IMR-90 (cell line): Measurements from ENCODE around the gene GNG7. TPM values are rescaled to one million over a fixed set of nuclear protein-coding genes. Genes with fewer than 3 reads are reported as not detected.

Experiments used
- ATAC-seq: fragments of 200-7000 bp; cut with Tn5 transposase; 2 replicates; pipeline ENCODE4 v1.9.1; 2020; ENCODE audit warnings: low read depth, mild to moderate bottlenecking, moderate library complexity
- BruUV-seq: library from RNA; stranded (reverse); fragments of 400-500 nt; replicated peaks from 2 replicates; lab custom pipeline; 2021; lab: Mats Ljungman, UMichigan
- CTCF ChIA-PET: fragments of 300-600 bp; formaldehyde crosslinking; extraction: SDS; loops from one replicate; lab custom pipeline; 2021; ENCODE audit warnings: antibody characterized with exemption; lab: Yijun Ruan, JAX
- POLR2A ChIA-PET: fragments of 300-600 bp; sonication (Branson Sonifier 250); formaldehyde crosslinking; loops from one replicate; lab custom pipeline; 2022; ENCODE audit warnings: antibody characterized with exemption; ENCODE audit not compliant: unreplicated experiment; lab: Charles Lee
- DNase-seq: peaks from one replicate; pipeline ENCODE4 v3.0.0; 2013
- H2AFZ ChIP-seq: replicated peaks from 2 replicates; pipeline ENCODE3; 2013; ENCODE audit warnings: low read length, mild to moderate bottlenecking; ENCODE audit not compliant: poor library complexity
- H2AK5ac ChIP-seq: 2 replicates; pipeline ENCODE4 v1.6.1; 2013; ENCODE audit warnings: low read depth, low read length, inconsistent platforms
- H2AK9ac ChIP-seq: replicated peaks from 2 replicates; pipeline ENCODE3; 2013; ENCODE audit warnings: mild to moderate bottlenecking, low read depth, low read length, moderate library complexity; ENCODE audit not compliant: poor library complexity
- H2BK120ac ChIP-seq: 2 replicates; pipeline ENCODE4 v1.6.1; 2013; ENCODE audit warnings: low read depth, low read length, inconsistent platforms
- H2BK15ac ChIP-seq: 3 replicates; pipeline ENCODE4 v1.6.1; 2013; ENCODE audit warnings: low read depth, low read length, inconsistent platforms
- H2BK20ac ChIP-seq: 2 replicates; pipeline ENCODE4 v1.6.1; 2013; ENCODE audit warnings: low read depth, mild to moderate bottlenecking, inconsistent platforms, low read length, moderate library complexity
- H2BK5ac ChIP-seq: 2 replicates; pipeline ENCODE4 v1.6.1; 2013; ENCODE audit warnings: mild to moderate bottlenecking, low read depth, low read length, inconsistent platforms; ENCODE audit not compliant: poor library complexity, severe bottlenecking
- H3K14ac ChIP-seq: replicated peaks from 2 replicates; pipeline ENCODE4 v1.6.1; 2013; ENCODE audit warnings: low read depth, low read length, inconsistent platforms
- H3K18ac ChIP-seq: 2 replicates; pipeline ENCODE4 v1.6.1; 2013; ENCODE audit warnings: low read depth, low read length, control low read depth
- H3K23ac ChIP-seq: 2 replicates; pipeline ENCODE4 v1.6.1; 2013; ENCODE audit warnings: low read depth, low read length, inconsistent platforms
- H3K27ac ChIP-seq: 2 replicates; pipeline ENCODE4 v1.5.1; 2013; ENCODE audit warnings: mild to moderate bottlenecking, control low read depth, low read length; ENCODE audit not compliant: insufficient read depth
- H3K27me3 ChIP-seq: 2 replicates; pipeline ENCODE4 v1.6.1; 2013; ENCODE audit warnings: low read length; ENCODE audit not compliant: control insufficient read depth, insufficient read depth
- H3K36me3 ChIP-seq: 2 replicates; pipeline ENCODE4 v1.6.1; 2013; ENCODE audit warnings: low read length, mixed read lengths; ENCODE audit not compliant: control insufficient read depth, insufficient read depth
- H3K4ac ChIP-seq: 2 replicates; pipeline ENCODE4 v1.6.1; 2013; ENCODE audit warnings: low read depth, low read length, inconsistent platforms
- H3K4me1 ChIP-seq: 2 replicates; pipeline ENCODE4 v1.6.1; 2013; ENCODE audit warnings: low read length, mixed read lengths; ENCODE audit not compliant: control insufficient read depth, insufficient read depth
- H3K4me2 ChIP-seq: 2 replicates; pipeline ENCODE4 v1.6.1; 2013; ENCODE audit warnings: low read depth, mild to moderate bottlenecking, control low read depth, low read length, moderate library complexity
- H3K4me3 ChIP-seq: 2 replicates; pipeline ENCODE4 v1.5.1; 2013; ENCODE audit warnings: low read depth, mild to moderate bottlenecking, control low read depth, low read length, moderate library complexity; ENCODE audit not compliant: insufficient read depth
- H3K56ac ChIP-seq: 2 replicates; pipeline ENCODE4 v1.6.1; 2013; ENCODE audit warnings: low read length, inconsistent platforms; ENCODE audit not compliant: insufficient read depth; ENCODE audit errors: extremely low read depth
- H3K79me1 ChIP-seq, 2 experiments: 2 replicates each; pipeline ENCODE4 v1.6.1; 2013; ENCODE audit warnings: low read length in 2 of 2, inconsistent platforms in 1 of 2, low read depth in 1 of 2
- H3K9ac ChIP-seq: 2 replicates; pipeline ENCODE4 v1.6.1; 2013; ENCODE audit warnings: low read depth, low read length, control low read depth
- H3K9me1 ChIP-seq: 2 replicates; pipeline ENCODE4 v1.6.1; 2013; ENCODE audit warnings: low read length, inconsistent platforms; ENCODE audit not compliant: insufficient read depth
- H3K9me3 ChIP-seq: 2 replicates; pipeline ENCODE4 v1.6.1; 2013; ENCODE audit warnings: low read length; ENCODE audit not compliant: control insufficient read depth, insufficient read depth
- H4K20me1 ChIP-seq: 2 replicates; pipeline ENCODE4 v1.6.1; 2013; ENCODE audit warnings: low read length, inconsistent platforms; ENCODE audit not compliant: insufficient read depth
- H4K5ac ChIP-seq: 2 replicates; pipeline ENCODE4 v1.6.1; 2013; ENCODE audit warnings: mild to moderate bottlenecking, low read depth, low read length, control low read depth
- H4K8ac ChIP-seq, 2 experiments: 2 replicates each; pipeline ENCODE4 v1.6.1; 2013; ENCODE audit warnings: low read depth in 2 of 2, low read length in 2 of 2, control low read depth in 1 of 2, inconsistent platforms in 1 of 2
- H4K91ac ChIP-seq: 2 replicates; pipeline ENCODE4 v1.6.1; 2013; ENCODE audit warnings: low read depth, low read length, inconsistent platforms; ENCODE audit not compliant: insufficient read depth
- BHLHE40 ChIP-seq: fragments of 150-350 bp; IDR thresholded peaks from 2 replicates; pipeline ENCODE4 v1.6.1; 2016; ENCODE audit warnings: mild to moderate bottlenecking, low read depth, low read length
- CEBPB ChIP-seq: IDR thresholded peaks from 2 replicates; pipeline ENCODE4 v1.6.1; 2012; ENCODE audit warnings: low read depth, low read length, improper control_type of control experiment
- CHD1 ChIP-seq: IDR thresholded peaks from 2 replicates; pipeline ENCODE4 v1.6.1; 2012; ENCODE audit warnings: low read depth, low read length, improper control_type of control experiment
- FOS ChIP-seq: fragments of 150-350 bp; IDR thresholded peaks from 2 replicates; pipeline ENCODE4 v1.6.1; 2016; ENCODE audit warnings: low read depth, low read length
- MAFK ChIP-seq: IDR thresholded peaks from 2 replicates; pipeline ENCODE4 v1.6.1; 2012; ENCODE audit warnings: low read depth, low read length, improper control_type of control experiment
- MAZ ChIP-seq: IDR thresholded peaks from 2 replicates; pipeline ENCODE4 v1.6.1; 2012; ENCODE audit warnings: low read depth, mild to moderate bottlenecking, low read length, improper control_type of control experiment, moderate library complexity, borderline replicate concordance
- MXI1 ChIP-seq: IDR thresholded peaks from 2 replicates; pipeline ENCODE4 v1.6.1; 2012; ENCODE audit warnings: low read depth, mild to moderate bottlenecking, low read length, moderate library complexity, borderline replicate concordance
- NFE2L2 ChIP-seq: fragments of 150-350 bp; IDR thresholded peaks from 2 replicates; pipeline ENCODE4 v1.6.1; 2016; ENCODE audit warnings: low read depth, mild to moderate bottlenecking, low read length
- POLR2A ChIP-seq: IDR thresholded peaks from 2 replicates; pipeline ENCODE4 v1.6.1; 2012; ENCODE audit warnings: mild to moderate bottlenecking, low read depth, low read length
- RAD21 ChIP-seq: IDR thresholded peaks from 2 replicates; pipeline ENCODE4 v1.6.1; 2012; ENCODE audit warnings: low read length, improper control_type of control experiment
- RCOR1 ChIP-seq: IDR thresholded peaks from 2 replicates; pipeline ENCODE4 v1.6.1; 2012; ENCODE audit warnings: mild to moderate bottlenecking, low read length, improper control_type of control experiment; ENCODE audit not compliant: insufficient replicate concordance
- WGBS, 2 experiments: methylation state at CpG; one replicate each; pipeline versions ENCODE4 v1.1.5 to v1.1.7; 2013; ENCODE audit warnings: missing lambda C conversion rate in 2 of 2; ENCODE audit not compliant: insufficient read length in 1 of 2; ENCODE audit errors: extremely low coverage in 2 of 2; 5-methylcytosine and 5-hydroxymethylcytosine counted together
- dilution Hi-C: fragments of 300-500 bp; cut with HindIII; formaldehyde crosslinking; loops from one replicate; pipeline ENCODE4 v1.14.3; 2018; ENCODE audit warnings: low sequenced_read_pairs; ENCODE audit not compliant: unreplicated experiment
- in situ Hi-C: fragments of 300-500 bp; cut with MboI; formaldehyde crosslinking; loops from 3 replicates; pipeline ENCODE4 v1.14.3; 2019; ENCODE audit warnings: low sequenced_read_pairs, inconsistent platforms, mixed read lengths
- intact Hi-C: fragments of 100-400 bp; cut with micrococcal nuclease; formaldehyde crosslinking; loops from 2 replicates; pipeline ENCODE4 v1.10.0; 2022
- polyA plus RNA-seq, 3 experiments: library from polyadenylated mRNA; depleted of rRNA; stranded (reverse); fragments of >200 nt; gene quantifications; 2 replicates each; pipeline ENCODE4 v1.2.3, GENCODE V29; 2012; ENCODE audit warnings: low replicate concordance in 1 of 3
- total RNA-seq: library from RNA; depleted of rRNA; stranded (reverse); fragments of >200 nt; gene quantifications from 2 replicates; pipeline ENCODE4 v1.2.3, GENCODE V29; 2012
- TF ChIP-seq, protein P1 (sequence below): fragments of 150-350 bp; IDR thresholded peaks from 2 replicates; pipeline ENCODE4 v1.6.1; 2016; ENCODE audit warnings: low read depth, mild to moderate bottlenecking, low read length, moderate library complexity, borderline replicate concordance
- TF ChIP-seq, protein P2 (sequence below): conservative IDR thresholded peaks from 2 replicates; pipeline ENCODE4 v1.5.1; 2012; ENCODE audit warnings: mild to moderate bottlenecking, low read depth, low read length, improper control_type of control experiment
- TF ChIP-seq, protein P3 (sequence below): fragments of 150-350 bp; IDR thresholded peaks from 2 replicates; pipeline ENCODE4 v1.6.1; 2017; ENCODE audit warnings: mild to moderate bottlenecking, antibody characterized with exemption, low read length, low read depth

Gene GNG7
- total and polyA plus RNA-seq, 2 of the 4 experiments (the other 2 are of a cell fraction) = under 0.01 to 0.21 TPM

DNA sequence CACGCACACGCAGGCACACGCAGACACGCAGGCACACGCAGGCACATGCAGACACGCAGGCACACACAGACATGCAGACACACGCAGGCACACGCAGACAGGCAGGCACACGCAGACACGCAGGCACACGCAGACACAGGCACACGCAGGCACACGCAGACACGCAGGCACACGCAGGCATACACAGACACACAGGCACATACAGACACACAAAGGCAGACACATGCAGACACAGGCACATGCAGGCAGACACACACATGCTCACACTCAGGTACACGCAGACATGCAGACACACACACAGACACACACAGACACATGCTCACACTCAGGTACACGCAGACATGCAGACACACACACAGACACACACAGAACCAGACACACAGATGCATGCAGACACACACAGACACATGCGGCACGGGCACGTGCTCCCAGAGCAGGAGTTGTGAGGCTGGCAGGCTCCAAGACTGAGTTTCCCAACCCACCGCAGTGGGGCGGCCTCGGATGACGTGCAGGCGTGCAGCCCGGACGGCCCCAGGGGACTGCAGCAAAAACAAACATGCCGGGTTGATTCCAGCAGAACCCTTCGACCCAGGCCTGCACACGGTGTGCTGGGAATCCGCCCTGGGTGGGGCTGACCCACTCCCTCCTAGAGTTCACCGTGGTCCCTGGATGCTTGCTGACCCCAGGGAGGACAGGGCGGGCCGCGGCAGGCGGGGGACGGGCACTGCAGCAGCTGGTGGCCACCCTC lies 126.6 kb downstream of the GNG7 start:
- Histone ChIP-seq H3K36me3 (no peaks in the 10 kb centered on the region), H3K27ac (peak overlapping the region; percentile 30; the same call in 1 of the 2 replicates), H2BK5ac (peak overlapping the region; percentile 84), H2BK15ac (peak overlapping the region; percentile 77; the same call in 2 of the 3 replicates), H4K91ac (peak overlapping the region; percentile 86), H2AK9ac (no peak overlapping the region), H3K18ac (peak overlapping the region; percentile 8; the same call in 1 of the 2 replicates), H4K20me1 (no peaks in the 10 kb centered on the region; the same call in 1 of the 2 replicates), H3K4me1 (peaks cover 15% of the 10 kb centered on the region), H3K27me3 (no peaks in the 10 kb centered on the region), H3K4me3 (no peak overlapping the region), H3K23ac (peak overlapping the region; percentile 85), H3K9ac (no peak overlapping the region), H2AK5ac (peak overlapping the region; percentile 95), H3K79me1 (peaks cover 0 to 18% of the 10 kb centered on the region in 2 experiments; a peak in 1 of 4 replicates), H3K9me1 (peaks cover 6% of the 10 kb centered on the region), H3K4ac (peak overlapping the region; percentile 93), H4K8ac (peak overlapping the region; percentile 27 to 69; a peak in 3 of 4 replicates), H3K4me2 (no peak overlapping the region), H2BK120ac (peak overlapping the region; percentile 87), H3K9me3 (no peaks in the 10 kb centered on the region), H2AFZ (peak overlapping the region; percentile 85), H3K56ac (0 out of 2 replicates have a peak overlapping the region, but pooled peaks have one; percentile 4), H4K5ac (no peak overlapping the region), H2BK20ac (peak overlapping the region; percentile 88), H3K14ac (peak overlapping the region; percentile 87)
- dilution Hi-C loops (no loop called here), intact Hi-C loops (no loop called here), in situ Hi-C loops (no loop called here)
- ChIA-PET POLR2A (no interaction called here), CTCF (no interaction called here)
- 82% methylated on average over 22 of the region's 37 CpGs; no CpG with 5 or more reads in 1 of the 2 experiments for WGBS, 2 experiments
- DNase-seq (peak; percentile 69), ATAC-seq (no peak)
- BruUV-seq = no TSS peak
- TF ChIP-seq BHLHE40 (peak; percentile 94), NFE2L2 (no peak), FOS (no peak), MXI1 (no peak), MAFK (no peak), POLR2A (no peak), RCOR1 (no peak), CHD1 (no peak), RAD21 (0 out of 2 replicates have a peak, but pooled peaks have one; percentile 2), CEBPB (peak; percentile 80), MAZ (peak; percentile 61; the same call in 1 of the 2 replicates)
- TF ChIP-seq, protein P1, sequence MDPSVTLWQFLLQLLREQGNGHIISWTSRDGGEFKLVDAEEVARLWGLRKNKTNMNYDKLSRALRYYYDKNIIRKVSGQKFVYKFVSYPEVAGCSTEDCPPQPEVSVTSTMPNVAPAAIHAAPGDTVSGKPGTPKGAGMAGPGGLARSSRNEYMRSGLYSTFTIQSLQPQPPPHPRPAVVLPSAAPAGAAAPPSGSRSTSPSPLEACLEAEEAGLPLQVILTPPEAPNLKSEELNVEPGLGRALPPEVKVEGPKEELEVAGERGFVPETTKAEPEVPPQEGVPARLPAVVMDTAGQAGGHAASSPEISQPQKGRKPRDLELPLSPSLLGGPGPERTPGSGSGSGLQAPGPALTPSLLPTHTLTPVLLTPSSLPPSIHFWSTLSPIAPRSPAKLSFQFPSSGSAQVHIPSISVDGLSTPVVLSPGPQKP = no peak
- TF ChIP-seq, protein P2, sequence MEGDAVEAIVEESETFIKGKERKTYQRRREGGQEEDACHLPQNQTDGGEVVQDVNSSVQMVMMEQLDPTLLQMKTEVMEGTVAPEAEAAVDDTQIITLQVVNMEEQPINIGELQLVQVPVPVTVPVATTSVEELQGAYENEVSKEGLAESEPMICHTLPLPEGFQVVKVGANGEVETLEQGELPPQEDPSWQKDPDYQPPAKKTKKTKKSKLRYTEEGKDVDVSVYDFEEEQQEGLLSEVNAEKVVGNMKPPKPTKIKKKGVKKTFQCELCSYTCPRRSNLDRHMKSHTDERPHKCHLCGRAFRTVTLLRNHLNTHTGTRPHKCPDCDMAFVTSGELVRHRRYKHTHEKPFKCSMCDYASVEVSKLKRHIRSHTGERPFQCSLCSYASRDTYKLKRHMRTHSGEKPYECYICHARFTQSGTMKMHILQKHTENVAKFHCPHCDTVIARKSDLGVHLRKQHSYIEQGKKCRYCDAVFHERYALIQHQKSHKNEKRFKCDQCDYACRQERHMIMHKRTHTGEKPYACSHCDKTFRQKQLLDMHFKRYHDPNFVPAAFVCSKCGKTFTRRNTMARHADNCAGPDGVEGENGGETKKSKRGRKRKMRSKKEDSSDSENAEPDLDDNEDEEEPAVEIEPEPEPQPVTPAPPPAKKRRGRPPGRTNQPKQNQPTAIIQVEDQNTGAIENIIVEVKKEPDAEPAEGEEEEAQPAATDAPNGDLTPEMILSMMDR = no peak
- TF ChIP-seq, protein P3, sequence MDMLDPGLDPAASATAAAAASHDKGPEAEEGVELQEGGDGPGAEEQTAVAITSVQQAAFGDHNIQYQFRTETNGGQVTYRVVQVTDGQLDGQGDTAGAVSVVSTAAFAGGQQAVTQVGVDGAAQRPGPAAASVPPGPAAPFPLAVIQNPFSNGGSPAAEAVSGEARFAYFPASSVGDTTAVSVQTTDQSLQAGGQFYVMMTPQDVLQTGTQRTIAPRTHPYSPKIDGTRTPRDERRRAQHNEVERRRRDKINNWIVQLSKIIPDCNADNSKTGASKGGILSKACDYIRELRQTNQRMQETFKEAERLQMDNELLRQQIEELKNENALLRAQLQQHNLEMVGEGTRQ = peak; percentile 72
